ENCODE measurements around the gene FAM184A. TPM values are rescaled to one million over a fixed set of nuclear protein-coding genes. Genes with fewer than 3 reads are reported as not detected.

The FAM184A gene
- total RNA-seq, 2 experiments from 2014 or later: not detected

GRCh38 chr6:119076576-119077390, 1.7 kb downstream of the FAM184A start:
- CTCF ChIA-PET (ENCODE audit: unreplicated experiment): no interaction called here
- no peaks in the 10 kb centered on the region for H3K9me2 ChIP-seq (ENCODE audit: insufficient read depth, low read length)
- no peaks in the 10 kb centered on the region for H3K9me3 ChIP-seq (ENCODE audit: low read length)
- H2AFZ ChIP-seq (ENCODE audit: low read length): no peak overlapping the region
- no peak for DNase-seq (ENCODE audit: low spot score)
- POLR2A ChIA-PET: no interaction called here
- no peaks in the 10 kb centered on the region for H3K79me2 ChIP-seq (ENCODE audit: insufficient read depth, low read depth, low read length)
- H3K4me1 ChIP-seq (ENCODE audit: insufficient read depth, low read length, poor library complexity, severe bottlenecking): no peaks in the 10 kb centered on the region
- no peak overlapping the region for H3K4me2 ChIP-seq (ENCODE audit: low read length)
- intact Hi-C loops (cut with micrococcal nuclease; ENCODE audit: unreplicated experiment): no loop called here
- no peak overlapping the region for H3K4me3 ChIP-seq (ENCODE audit: low read depth, low read length, poor library complexity, severe bottlenecking)
- no peak overlapping the region for H3K27ac ChIP-seq (ENCODE audit: low read depth, low read length, poor library complexity, severe bottlenecking)
- H4K20me1 ChIP-seq (ENCODE audit: insufficient read depth, low read length): no peaks in the 10 kb centered on the region
- TF ChIP-seq EZH2phosphoT487 (IDR thresholded peaks at IDR 0.05; ENCODE audit: borderline replicate concordance, low read depth, low read length) (no peak), CTCF (conservative IDR thresholded peaks at IDR 0.05; ENCODE audit: low read length) (no peak)
- H3K36me3 ChIP-seq (ENCODE audit: insufficient read depth, low read length): no peaks in the 10 kb centered on the region
- no TSS peak for BruUV-seq (replicated peaks)

DNA sequence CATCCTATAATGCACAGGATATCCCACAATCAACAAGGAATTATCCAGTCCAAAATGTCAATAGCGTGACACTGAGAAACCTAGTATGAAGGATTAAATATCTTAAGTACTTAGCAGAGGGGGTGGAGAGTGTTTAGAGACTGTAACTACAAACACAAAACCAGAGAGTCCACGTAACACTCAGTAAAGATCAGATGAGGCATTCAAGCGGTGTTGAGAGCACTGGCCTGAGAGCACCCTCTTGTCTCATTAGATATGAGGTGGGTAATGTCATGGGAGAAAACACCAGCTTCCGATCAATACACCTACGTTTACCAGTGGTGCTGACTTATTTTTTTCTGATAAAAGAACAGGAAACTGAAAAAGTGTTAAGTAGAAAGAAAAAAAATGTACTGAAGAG, 2.3 kb downstream of the FAM184A start:
- no peak overlapping the region for H3K27ac ChIP-seq (ENCODE audit: low read depth, low read length, poor library complexity, severe bottlenecking)
- H3K4me3 ChIP-seq (ENCODE audit: low read depth, low read length, poor library complexity, severe bottlenecking): no peak overlapping the region
- H2AFZ ChIP-seq (ENCODE audit: low read length): no peak overlapping the region
- ChIA-PET CTCF (ENCODE audit: unreplicated experiment) (no interaction called here), POLR2A (no interaction called here)
- no peaks in the 10 kb centered on the region for H3K79me2 ChIP-seq (ENCODE audit: insufficient read depth, low read depth, low read length)
- DNase-seq (ENCODE audit: low spot score): no peak
- TF ChIP-seq EZH2phosphoT487 (IDR thresholded peaks at IDR 0.05; ENCODE audit: borderline replicate concordance, low read depth, low read length) (no peak), CTCF (conservative IDR thresholded peaks at IDR 0.05; ENCODE audit: low read length) (no peak)
- no TSS peak for BruUV-seq (replicated peaks)
- H3K4me1 ChIP-seq (ENCODE audit: insufficient read depth, low read length, poor library complexity, severe bottlenecking): no peaks in the 10 kb centered on the region
- H3K4me2 ChIP-seq (ENCODE audit: low read length): no peak overlapping the region
- no peaks in the 10 kb centered on the region for H3K36me3 ChIP-seq (ENCODE audit: insufficient read depth, low read length)
- H3K9me2 ChIP-seq (ENCODE audit: insufficient read depth, low read length): no peaks in the 10 kb centered on the region
- no peaks in the 10 kb centered on the region for H3K9me3 ChIP-seq (ENCODE audit: low read length)
- intact Hi-C loops (cut with micrococcal nuclease; ENCODE audit: unreplicated experiment): no loop called here
- no peaks in the 10 kb centered on the region for H4K20me1 ChIP-seq (ENCODE audit: insufficient read depth, low read length)

DNA sequence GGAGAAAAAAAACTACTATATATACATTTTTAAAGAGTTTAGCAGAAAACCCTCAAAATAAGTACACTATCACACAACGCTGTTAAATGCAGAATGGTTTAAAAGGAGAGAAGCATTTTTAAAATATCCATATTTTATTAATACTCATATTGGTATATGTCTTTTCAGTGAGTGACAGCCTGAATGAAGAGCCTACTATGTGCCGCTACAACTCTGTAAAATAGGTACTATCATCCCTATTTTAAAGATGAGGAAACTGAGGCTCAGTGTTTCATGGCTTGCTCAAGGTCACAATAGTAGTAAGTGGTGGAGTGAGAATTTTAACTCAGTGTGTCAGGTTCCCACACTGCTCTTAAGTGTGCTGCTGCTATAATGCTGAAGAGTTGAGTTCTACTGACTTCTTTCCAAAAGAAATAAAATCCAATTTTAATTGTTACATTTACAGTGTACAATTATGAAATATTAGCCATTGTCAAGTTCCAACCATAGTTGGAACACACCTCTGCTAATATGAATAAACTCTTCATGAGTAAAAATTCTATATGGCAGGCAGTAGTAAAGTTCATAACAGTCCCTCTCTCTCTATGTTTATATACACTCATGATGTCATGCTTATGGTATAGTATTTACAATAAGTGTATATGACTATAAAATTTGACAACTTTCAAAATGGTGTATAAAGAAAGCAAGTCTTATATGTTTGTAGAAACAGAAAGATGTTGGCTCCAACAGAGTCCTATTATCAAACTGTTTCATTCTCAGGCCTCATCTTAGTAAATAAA, 3.1 kb downstream of the FAM184A start:
- H3K27ac ChIP-seq (ENCODE audit: low read depth, low read length, poor library complexity, severe bottlenecking): no peak overlapping the region
- H3K9me2 ChIP-seq (ENCODE audit: insufficient read depth, low read length): no peaks in the 10 kb centered on the region
- H3K4me2 ChIP-seq (ENCODE audit: low read length): no peak overlapping the region
- no peaks in the 10 kb centered on the region for H3K9me3 ChIP-seq (ENCODE audit: low read length)
- no peaks in the 10 kb centered on the region for H3K79me2 ChIP-seq (ENCODE audit: insufficient read depth, low read depth, low read length)
- no peaks in the 10 kb centered on the region for H4K20me1 ChIP-seq (ENCODE audit: insufficient read depth, low read length)
- ChIA-PET POLR2A (no interaction called here), CTCF (ENCODE audit: unreplicated experiment) (no interaction called here)
- intact Hi-C loops (cut with micrococcal nuclease; ENCODE audit: unreplicated experiment): no loop called here
- no peaks in the 10 kb centered on the region for H3K4me1 ChIP-seq (ENCODE audit: insufficient read depth, low read length, poor library complexity, severe bottlenecking)
- no peak overlapping the region for H2AFZ ChIP-seq (ENCODE audit: low read length)
- no peak for DNase-seq (ENCODE audit: low spot score)
- H3K4me3 ChIP-seq (ENCODE audit: low read depth, low read length, poor library complexity, severe bottlenecking): no peak overlapping the region
- no peak for TF ChIP-seq CTCF (conservative IDR thresholded peaks at IDR 0.05; ENCODE audit: low read length)
- no peak for TF ChIP-seq EZH2phosphoT487 (IDR thresholded peaks at IDR 0.05; ENCODE audit: borderline replicate concordance, low read depth, low read length)
- H3K36me3 ChIP-seq (ENCODE audit: insufficient read depth, low read length): no peaks in the 10 kb centered on the region
- BruUV-seq (replicated peaks): no TSS peak

Measured in OCI-LY7 (cell line).